Thoracic aorta (tissue), 2 donors: Measurements from ENCODE around the gene ZBTB8OS. TPM values are rescaled to one million over a fixed set of nuclear protein-coding genes. Genes with fewer than 3 reads are reported as not detected.
"Not testable (repeated sequence)": the region's sequence is repeated elsewhere in the genome, so short reads cannot be mapped to it uniquely, and the experiment has no call there.

ENCODE experiments used
- ATAC-seq: fragments of 150-250 bp; one replicate; pipeline ENCODE4 v1.8.0; 2017; ENCODE audit warnings: low read depth; ENCODE audit not compliant: insufficient number of reproducible peaks, low FRiP score
- DNase-seq: peaks from one replicate; pipeline ENCODE4 v3.0.0-alpha.2; 2020; ENCODE audit warnings: low spot score
- H3K27ac ChIP-seq, 2 donors: fragments of 200-600 bp; sonication (generic); 1 replicate in 1 of 2; 2 replicates in 1 of 2; pipeline ENCODE4 v1.5.1; 2016; ENCODE audit warnings: mild to moderate bottlenecking in 2 of 2, moderate library complexity in 2 of 2
- H3K27me3 ChIP-seq: fragments of 200-600 bp; sonication (generic); replicated peaks from 2 replicates; pipeline ENCODE4 v1.6.0; 2016; ENCODE audit warnings: mild to moderate bottlenecking; ENCODE audit not compliant: insufficient read depth
- H3K36me3 ChIP-seq: fragments of 200-600 bp; sonication (generic); one replicate; pipeline ENCODE4 v1.5.1; 2016
- H3K4me1 ChIP-seq, 2 donors: fragments of 200-600 bp; sonication (generic); 1 replicate in 1 of 2; 2 replicates in 1 of 2; pipeline versions ENCODE4 v1.5.1 to v1.6.0; 2016; ENCODE audit warnings: low read depth in 2 of 2, mild to moderate bottlenecking in 1 of 2; ENCODE audit not compliant: control insufficient read depth in 1 of 2
- H3K4me3 ChIP-seq: fragments of 200-600 bp; sonication (generic); 2 replicates; pipeline ENCODE4 v1.5.1; 2016; ENCODE audit warnings: mild to moderate bottlenecking
- H3K9me3 ChIP-seq: fragments of 200-600 bp; sonication (generic); 2 replicates; pipeline ENCODE4 v1.5.1; 2016
- total RNA-seq, 2 donors: library from RNA; depleted of rRNA; stranded (reverse); fragments of >200 nt; gene quantifications; one replicate each; pipeline versions ENCODE4 v1.1.0 to v1.2.3, GENCODE V29; 2016
- TF ChIP-seq, protein P1 (sequence below): fragments of 200-600 bp; sonication (generic); IDR thresholded peaks from one replicate; pipeline ENCODE4 v1.5.1; 2019; ENCODE audit warnings: antibody characterized with exemption

Gene ZBTB8OS
- total RNA-seq, 2 donors from 2014 or later = 29.8 to 48.2 TPM

DNA sequence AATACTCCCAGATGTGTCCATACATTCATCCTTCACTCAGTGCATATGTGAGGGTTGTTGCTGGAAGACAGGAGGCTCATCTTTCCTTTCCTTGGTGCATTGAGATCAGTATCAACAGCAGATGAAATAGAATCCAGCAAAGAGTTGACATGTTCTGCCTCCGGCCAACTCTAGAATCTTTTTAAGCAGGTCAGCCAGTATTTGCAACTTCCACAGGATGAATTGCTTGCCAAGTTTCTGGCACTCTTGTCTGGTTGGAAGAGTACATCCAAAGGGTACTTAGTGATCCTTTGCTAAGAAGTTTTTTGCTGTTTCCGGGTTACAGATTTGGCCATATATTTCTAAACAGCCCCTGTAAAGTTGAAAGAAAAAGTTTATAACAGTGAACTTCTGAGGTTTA, 31.2 kb upstream of the ZBTB8OS start:
- H3K36me3 ChIP-seq = peaks cover 45% of the 10 kb centered on the region
- peaks cover 5 to 41% of the 10 kb centered on the region in 2 donors for H3K4me1 ChIP-seq
- no peak overlapping the region for H3K27ac ChIP-seq
- ATAC-seq (no peak), DNase-seq (no peak)
- H3K27me3 ChIP-seq = no peaks in the 10 kb centered on the region
- H3K9me3 ChIP-seq = no peaks in the 10 kb centered on the region
- TF ChIP-seq, protein P1, sequence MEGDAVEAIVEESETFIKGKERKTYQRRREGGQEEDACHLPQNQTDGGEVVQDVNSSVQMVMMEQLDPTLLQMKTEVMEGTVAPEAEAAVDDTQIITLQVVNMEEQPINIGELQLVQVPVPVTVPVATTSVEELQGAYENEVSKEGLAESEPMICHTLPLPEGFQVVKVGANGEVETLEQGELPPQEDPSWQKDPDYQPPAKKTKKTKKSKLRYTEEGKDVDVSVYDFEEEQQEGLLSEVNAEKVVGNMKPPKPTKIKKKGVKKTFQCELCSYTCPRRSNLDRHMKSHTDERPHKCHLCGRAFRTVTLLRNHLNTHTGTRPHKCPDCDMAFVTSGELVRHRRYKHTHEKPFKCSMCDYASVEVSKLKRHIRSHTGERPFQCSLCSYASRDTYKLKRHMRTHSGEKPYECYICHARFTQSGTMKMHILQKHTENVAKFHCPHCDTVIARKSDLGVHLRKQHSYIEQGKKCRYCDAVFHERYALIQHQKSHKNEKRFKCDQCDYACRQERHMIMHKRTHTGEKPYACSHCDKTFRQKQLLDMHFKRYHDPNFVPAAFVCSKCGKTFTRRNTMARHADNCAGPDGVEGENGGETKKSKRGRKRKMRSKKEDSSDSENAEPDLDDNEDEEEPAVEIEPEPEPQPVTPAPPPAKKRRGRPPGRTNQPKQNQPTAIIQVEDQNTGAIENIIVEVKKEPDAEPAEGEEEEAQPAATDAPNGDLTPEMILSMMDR = no peak
- no peak overlapping the region for H3K4me3 ChIP-seq

GRCh38 chr1:32680642-32681041, 30.3 kb upstream of the ZBTB8OS start:
- TF ChIP-seq, protein P1 = no peak
- no peak overlapping the region for H3K4me3 ChIP-seq
- peaks cover 42% of the 10 kb centered on the region for H3K36me3 ChIP-seq
- no peaks in the 10 kb centered on the region for H3K9me3 ChIP-seq
- H3K27ac ChIP-seq = no peak overlapping the region
- H3K4me1 ChIP-seq = peaks cover 5 to 35% of the 10 kb centered on the region in 2 donors
- DNase-seq = no peak
- ATAC-seq = no peak
- H3K27me3 ChIP-seq = no peaks in the 10 kb centered on the region

- H3K36me3 ChIP-seq = peaks cover 40% of the 10 kb centered on the region
- ATAC-seq, H3K27ac ChIP-seq, H3K4me3 ChIP-seq, H3K27me3 ChIP-seq, H3K9me3 ChIP-seq, DNase-seq: not testable (repeated sequence)
- peaks cover 5 to 29% of the 10 kb centered on the region in 2 donors for H3K4me1 ChIP-seq
These were observed 29.6 kb upstream of the ZBTB8OS start for GRCh38 chr1:32679993-32680392.

GRCh38 chr1:32676945-32677344, 26.6 kb upstream of the ZBTB8OS start:
- H3K4me3 ChIP-seq = no peak overlapping the region
- TF ChIP-seq, protein P1 = no peak
- peak overlapping the region; percentile 3 to 15 for H3K27ac ChIP-seq
- DNase-seq (no peak), ATAC-seq (no peak)
- no peaks in the 10 kb centered on the region for H3K9me3 ChIP-seq
- H3K36me3 ChIP-seq = peaks cover 48% of the 10 kb centered on the region
- H3K4me1 ChIP-seq = peaks cover 0 to 14% of the 10 kb centered on the region in 2 donors
- no peaks in the 10 kb centered on the region for H3K27me3 ChIP-seq

DNA sequence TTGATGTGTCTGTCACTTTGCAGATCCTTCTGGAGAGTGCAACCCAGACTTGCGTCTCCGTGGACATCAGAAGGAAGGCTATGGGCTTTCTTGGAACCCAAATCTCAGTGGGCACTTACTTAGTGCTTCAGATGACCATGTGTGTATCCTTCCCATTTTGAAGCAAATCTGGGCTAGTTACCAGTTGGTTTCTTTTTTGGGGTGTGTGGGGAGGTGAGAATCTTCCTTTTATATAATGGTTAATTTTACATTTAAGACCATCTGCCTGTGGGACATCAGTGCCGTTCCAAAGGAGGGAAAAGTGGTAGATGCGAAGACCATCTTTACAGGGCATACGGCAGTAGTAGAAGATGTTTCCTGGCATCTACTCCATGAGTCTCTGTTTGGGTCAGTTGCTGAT, 18.4 kb upstream of the ZBTB8OS start:
- H3K4me1 ChIP-seq, H3K27me3 ChIP-seq, H3K27ac ChIP-seq, DNase-seq, H3K9me3 ChIP-seq, ATAC-seq, H3K4me3 ChIP-seq: not testable (repeated sequence)
- H3K36me3 ChIP-seq = peaks cover 53% of the 10 kb centered on the region

DNA sequence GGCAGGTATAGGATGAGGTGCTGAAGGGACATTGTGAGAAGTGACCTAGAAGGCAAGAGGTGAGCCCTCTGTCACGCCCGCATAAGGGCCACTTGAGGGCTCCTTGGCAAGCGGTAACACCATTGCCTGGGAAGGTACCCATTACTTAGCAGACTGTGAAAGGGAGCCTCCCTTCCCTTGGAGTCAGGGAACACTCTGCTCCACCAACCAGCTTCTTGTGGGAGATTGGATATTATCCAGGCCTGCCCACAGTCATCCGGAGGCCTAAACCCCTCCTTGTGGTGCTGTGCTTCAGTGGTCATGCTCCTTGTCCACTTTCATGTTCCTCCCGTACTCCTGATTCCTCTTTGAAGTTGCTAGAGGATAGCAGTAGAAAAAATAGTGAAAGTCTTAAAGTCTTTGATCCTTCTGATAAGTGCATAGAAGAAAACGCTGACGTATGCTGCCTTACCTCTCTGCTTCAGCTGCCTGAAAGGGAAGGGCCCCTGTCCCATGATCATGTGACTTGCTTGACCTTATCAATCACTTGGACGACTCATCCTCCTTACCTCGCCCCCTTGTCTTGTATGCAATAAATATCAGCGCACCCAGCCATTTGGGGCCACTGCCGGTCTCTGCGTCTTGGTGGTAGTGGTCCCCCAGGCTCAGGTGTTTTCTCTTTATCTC, 16.7 kb upstream of the ZBTB8OS start:
- H3K36me3 ChIP-seq = peaks cover 41% of the 10 kb centered on the region
- ATAC-seq (no peak), DNase-seq (no peak)

More for the DNA sequence above, 16.7 kb upstream of the ZBTB8OS start:
- no peaks in the 10 kb centered on the region for H3K9me3 ChIP-seq
- no peaks in the 10 kb centered on the region for H3K27me3 ChIP-seq
- H3K4me1 ChIP-seq = no peaks in the 10 kb centered on the region
- no peak overlapping the region for H3K27ac ChIP-seq
- H3K4me3 ChIP-seq = no peak overlapping the region
- TF ChIP-seq, protein P1 = no peak
